GM12865 (cell line): ENCODE results near the gene NRIP3.
A peak's percentile ranks its signal among the peaks of the same experiment; 100 is the strongest.

Experiments
- DNase-seq: peaks from one replicate; pipeline ENCODE4 v3.0.0; 2010; ENCODE audit warnings: low read depth
- H3K4me3 ChIP-seq: 2 replicates; pipeline ENCODE4 v1.5.1; 2011; ENCODE audit warnings: mild to moderate bottlenecking, low read depth, low read length, control low read depth
- CTCF ChIP-seq: IDR thresholded peaks from 2 replicates; pipeline ENCODE4 v1.5.1; 2011; ENCODE audit warnings: low read length, control low read depth, low read depth, inconsistent platforms; ENCODE audit not compliant: insufficient read depth; ENCODE audit errors: missing control alignments

The NRIP3 gene

GRCh38 chr11:9040410-9040809 lies 36.6 kb upstream of the NRIP3 start:
- DNase-seq, result no peak
- no peak overlapping the region for H3K4me3 ChIP-seq
- no peak for TF ChIP-seq CTCF

GRCh38 chr11:9039863-9040262 lies 36.1 kb upstream of the NRIP3 start:
- TF ChIP-seq CTCF, result no peak
- no peak overlapping the region for H3K4me3 ChIP-seq
- no peak for DNase-seq

- TF ChIP-seq CTCF, result no peak
- DNase-seq, result peak; percentile 56
- no peak overlapping the region for H3K4me3 ChIP-seq
Observed at GRCh38 chr11:9039198-9039597, 35.4 kb upstream of the NRIP3 start.

GRCh38 chr11:9038541-9038940 lies 34.7 kb upstream of the NRIP3 start:
- no peak for DNase-seq
- H3K4me3 ChIP-seq, result no peak overlapping the region
- no peak for TF ChIP-seq CTCF

- DNase-seq, result no peak
- H3K4me3 ChIP-seq, result no peak overlapping the region
- TF ChIP-seq CTCF, result no peak
Observed at GRCh38 chr11:9037963-9038362, 34.2 kb upstream of the NRIP3 start.

GRCh38 chr11:9037046-9037780 lies 33.4 kb upstream of the NRIP3 start:
- H3K4me3 ChIP-seq, result no peak overlapping the region
- no peak for TF ChIP-seq CTCF
- DNase-seq, result no peak

- no peak for DNase-seq
- TF ChIP-seq CTCF, result no peak
- no peak overlapping the region for H3K4me3 ChIP-seq
Observed at GRCh38 chr11:9030601-9031000, 26.8 kb upstream of the NRIP3 start.
